Measurements from ENCODE around the gene NR3C1.

The NR3C1 gene

GRCh38 chr5:143443330-143443729 is 39.8 kb upstream of the NR3C1 start:
- Histone ChIP-seq H4K20me1 (ENCODE audit: insufficient read depth, low read length) (no peaks in the 10 kb centered on the region), H3F3A (ENCODE audit: insufficient read depth, low read length) (no peaks in the 10 kb centered on the region), H3K4me3 (ENCODE audit: low read length) (no peak overlapping the region), H3K36me3 (replicated peaks; ENCODE audit: insufficient read depth, low read length) (no peaks in the 10 kb centered on the region), H3K4me1 (ENCODE audit: low read length) (no peaks in the 10 kb centered on the region), H3K27ac (ENCODE audit: low read length) (no peak overlapping the region), H3K9me2 (replicated peaks; ENCODE audit: insufficient read depth, low read length) (no peaks in the 10 kb centered on the region), H3K9ac (ENCODE audit: low read length) (no peak overlapping the region), H3K79me2 (ENCODE audit: low read length) (no peaks in the 10 kb centered on the region), H3K27me3 (replicated peaks; ENCODE audit: insufficient read depth, low read length) (no peaks in the 10 kb centered on the region), H3K9me3 (replicated peaks; ENCODE audit: insufficient read depth, low read length) (no peaks in the 10 kb centered on the region), H2AFZ (ENCODE audit: low read length) (no peak overlapping the region), H3K4me2 (ENCODE audit: low read depth, low read length) (no peak overlapping the region)
- TF ChIP-seq EZH2 (optimal IDR thresholded peaks at IDR 0.05; ENCODE audit: low read depth, low read length) = no peak
- no peak for TF ChIP-seq EZH2phosphoT487 (IDR thresholded peaks at IDR 0.05; ENCODE audit: low read length)
- no peak for TF ChIP-seq CTCF (IDR thresholded peaks at IDR 0.05; ENCODE audit: low read length)
- DNase-seq = no peak

GRCh38 chr5:143442385-143442784 is 38.9 kb upstream of the NR3C1 start:
- H3F3A ChIP-seq (ENCODE audit: insufficient read depth, low read length) = no peaks in the 10 kb centered on the region
- TF ChIP-seq EZH2 (optimal IDR thresholded peaks at IDR 0.05; ENCODE audit: low read depth, low read length) (no peak), CTCF (IDR thresholded peaks at IDR 0.05; ENCODE audit: low read length) (no peak), EZH2phosphoT487 (IDR thresholded peaks at IDR 0.05; ENCODE audit: low read length) (no peak)
- H2AFZ ChIP-seq (ENCODE audit: low read length) = no peak overlapping the region
- DNase-seq = no peak
- H3K9me3 ChIP-seq (replicated peaks; ENCODE audit: insufficient read depth, low read length) = no peaks in the 10 kb centered on the region
- H3K9me2 ChIP-seq (replicated peaks; ENCODE audit: insufficient read depth, low read length) = no peaks in the 10 kb centered on the region
- H3K4me1 ChIP-seq (ENCODE audit: low read length) = no peaks in the 10 kb centered on the region
- no peak overlapping the region for H3K9ac ChIP-seq (ENCODE audit: low read length)
- no peak overlapping the region for H3K27ac ChIP-seq (ENCODE audit: low read length)
- no peaks in the 10 kb centered on the region for H3K79me2 ChIP-seq (ENCODE audit: low read length)
- no peak overlapping the region for H3K4me3 ChIP-seq (ENCODE audit: low read length)
- no peaks in the 10 kb centered on the region for H3K36me3 ChIP-seq (replicated peaks; ENCODE audit: insufficient read depth, low read length)
- no peaks in the 10 kb centered on the region for H4K20me1 ChIP-seq (ENCODE audit: insufficient read depth, low read length)
- peaks cover under 1% of the 10 kb centered on the region; the same call in 1 of the 2 replicates for H3K27me3 ChIP-seq (replicated peaks; ENCODE audit: insufficient read depth, low read length)
- no peak overlapping the region for H3K4me2 ChIP-seq (ENCODE audit: low read depth, low read length)

GRCh38 chr5:143440448-143441115 is 37.1 kb upstream of the NR3C1 start:
- Histone ChIP-seq H3K9ac (ENCODE audit: low read length) (no peak overlapping the region), H3K9me2 (replicated peaks; ENCODE audit: insufficient read depth, low read length) (no peaks in the 10 kb centered on the region), H3F3A (ENCODE audit: insufficient read depth, low read length) (no peaks in the 10 kb centered on the region), H3K79me2 (ENCODE audit: low read length) (no peaks in the 10 kb centered on the region), H3K27me3 (replicated peaks; ENCODE audit: insufficient read depth, low read length) (peaks cover 19% of the 10 kb centered on the region), H3K4me3 (ENCODE audit: low read length) (no peak overlapping the region), H3K4me1 (ENCODE audit: low read length) (0 out of 2 replicates have a peak, but pooled peaks cover 1% of the 10 kb centered on the region), H2AFZ (ENCODE audit: low read length) (no peak overlapping the region), H3K36me3 (replicated peaks; ENCODE audit: insufficient read depth, low read length) (no peaks in the 10 kb centered on the region), H3K4me2 (ENCODE audit: low read depth, low read length) (no peak overlapping the region), H3K27ac (ENCODE audit: low read length) (no peak overlapping the region), H3K9me3 (replicated peaks; ENCODE audit: insufficient read depth, low read length) (no peaks in the 10 kb centered on the region), H4K20me1 (ENCODE audit: insufficient read depth, low read length) (no peaks in the 10 kb centered on the region)
- TF ChIP-seq CTCF (IDR thresholded peaks at IDR 0.05; ENCODE audit: low read length) (no peak), EZH2 (optimal IDR thresholded peaks at IDR 0.05; ENCODE audit: low read depth, low read length) (no peak), EZH2phosphoT487 (IDR thresholded peaks at IDR 0.05; ENCODE audit: low read length) (no peak)
- DNase-seq = no peak
